Pancreas (tissue), 10 donors: ENCODE measurements around the gene MMP15. TPM values are rescaled to one million over a fixed set of nuclear protein-coding genes. Genes with fewer than 3 reads are reported as not detected.

Experiments
- ATAC-seq, 4 donors: fragments of 200-7000 bp; cut with Tn5 transposase; one replicate each; pipeline versions ENCODE4 v1.8.0 to v1.9.1; 2020; ENCODE audit warnings: mild to moderate bottlenecking in 4 of 4, moderate library complexity in 4 of 4
- DNase-seq, 6 donors: peaks; one replicate each; pipeline ENCODE4 v3.0.0-alpha.2; 2020
- FAIRE-seq: peaks from 2 replicates; lab custom pipeline; 2012; peaks lifted over from hg19 to GRCh38; lab: Jason Lieb, UNC
- H3K27ac ChIP-seq, 4 donors: fragments of 200-600 bp; sonication (generic); 1 replicate in 3 of 4; 2 replicates in 1 of 4; pipeline versions ENCODE4 v1.5.0 to v1.8.0; 2020
- H3K27me3 ChIP-seq, 4 donors: fragments of 200-600 bp; one replicate each; pipeline ENCODE4 v1.8.0; 2021
- H3K36me3 ChIP-seq, 3 donors: fragments of 200-600 bp; sonication (generic) in 1 of 3; one replicate each; pipeline versions ENCODE4 v1.5.0 to v1.8.0; 2020 to 2021
- H3K4me1 ChIP-seq, 3 donors: fragments of 200-600 bp; one replicate each; pipeline ENCODE4 v1.8.0; 2021
- H3K4me3 ChIP-seq, 4 donors: fragments of 200-600 bp; sonication (generic) in 2 of 4; one replicate each; pipeline versions ENCODE4 v1.5.0 to v1.8.0; 2020 to 2021
- H3K9me3 ChIP-seq, 4 donors: fragments of 200-600 bp; one replicate each; pipeline ENCODE4 v1.8.0; 2021
- WGBS, 2 donors: extraction: QIAGEN DNeasy Blood & Tissue Kit; methylation state at CpG; one replicate each; pipeline ENCODE4 v1.1.7; 2013; 5-methylcytosine and 5-hydroxymethylcytosine counted together
- intact Hi-C, 3 donors: fragments of 100-400 bp; cut with DNase I; formaldehyde crosslinking; loops; one replicate each; pipeline versions ENCODE4 v1.11.1 to v1.14.2; 2022
- polyA plus RNA-seq, 2 donors: library from polyadenylated mRNA; stranded (reverse); fragments of 200-250 nt; gene quantifications; one replicate each; pipeline ENCODE4 v1.2.3, GENCODE V29; 2013
- total RNA-seq, 6 donors: library from RNA; stranded (reverse); fragmentation: NEBNext Ultra II Directional in 4 of 6; extraction: Animal tissue kit (Norgen Biotek cat#: 25700) in 4 of 6; gene quantifications; one replicate each; pipeline versions ENCODE4 v1.2.1 to v1.2.4, GENCODE V29; 2021 to 2023
- TF ChIP-seq, protein P1 (sequence below), 4 donors: fragments of 200-600 bp; sonication (generic) in 3 of 4; IDR thresholded peaks; one replicate each; pipeline versions ENCODE4 v1.5.0 to v1.8.0; 2021; ENCODE audit warnings: antibody characterized with exemption in 4 of 4
- donor health status: healthy with polysubstance abuse.
- donor health status: DM: no; HTN: no; CAD: no; lungs with moderate emphysema.
- donor health status: DM: no; HTN: no; CAD: no.
- donor health status: control.
- donor health status: control.
- donor health status: Bipolar disorder and iron deficiency.
- donor health status: DM: yes; HTN: yes; CAD: no.
- donor health status: DM: no; HTN: no; CAD: no.
- donor health status: DM: no; HTN: no; CAD: no.
- donor health status: DM: yes; HTN: yes; CAD: no.

Gene MMP15
- total and polyA plus RNA-seq, 8 donors: 11.2 to 30.2 (median 21.0) TPM

DNA sequence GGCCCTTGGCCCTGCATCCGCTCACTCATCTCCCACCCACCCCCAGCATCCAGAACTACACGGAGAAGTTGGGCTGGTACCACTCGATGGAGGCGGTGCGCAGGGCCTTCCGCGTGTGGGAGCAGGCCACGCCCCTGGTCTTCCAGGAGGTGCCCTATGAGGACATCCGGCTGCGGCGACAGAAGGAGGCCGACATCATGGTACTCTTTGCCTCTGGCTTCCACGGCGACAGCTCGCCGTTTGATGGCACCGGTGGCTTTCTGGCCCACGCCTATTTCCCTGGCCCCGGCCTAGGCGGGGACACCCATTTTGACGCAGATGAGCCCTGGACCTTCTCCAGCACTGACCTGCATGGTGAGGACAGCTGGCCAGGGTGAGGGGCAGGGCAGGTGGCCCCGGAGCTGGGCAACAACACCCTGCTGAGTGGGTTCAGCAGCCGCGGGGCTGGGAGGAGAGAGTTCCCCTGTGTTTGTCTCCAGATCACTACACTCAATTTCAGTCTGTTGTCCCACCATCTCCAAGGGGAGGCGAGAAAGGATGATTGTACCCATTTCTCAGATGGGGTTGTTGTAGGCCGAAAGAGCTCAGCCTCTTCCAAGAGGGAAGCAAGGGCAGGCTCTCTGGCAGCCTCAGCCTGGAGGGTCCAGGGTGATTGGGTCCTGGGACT, 14.4 kb downstream of the MMP15 start:
- FAIRE-seq (no peak), ATAC-seq (no peak), DNase-seq (peak in 1 of 6 donors; percentile 71)
- Histone ChIP-seq H3K4me3 (no peak overlapping the region), H3K27me3 (no peaks in the 10 kb centered on the region), H3K4me1 (no peaks in the 10 kb centered on the region), H3K9me3 (no peaks in the 10 kb centered on the region), H3K27ac (no peak overlapping the region), H3K36me3 (peaks cover 0 to 44% (median 19%) of the 10 kb centered on the region in 3 donors)
- WGBS, 2 donors: 93 to 95% methylated on average over 26 of the region's 26 CpGs
- TF ChIP-seq, protein P1, sequence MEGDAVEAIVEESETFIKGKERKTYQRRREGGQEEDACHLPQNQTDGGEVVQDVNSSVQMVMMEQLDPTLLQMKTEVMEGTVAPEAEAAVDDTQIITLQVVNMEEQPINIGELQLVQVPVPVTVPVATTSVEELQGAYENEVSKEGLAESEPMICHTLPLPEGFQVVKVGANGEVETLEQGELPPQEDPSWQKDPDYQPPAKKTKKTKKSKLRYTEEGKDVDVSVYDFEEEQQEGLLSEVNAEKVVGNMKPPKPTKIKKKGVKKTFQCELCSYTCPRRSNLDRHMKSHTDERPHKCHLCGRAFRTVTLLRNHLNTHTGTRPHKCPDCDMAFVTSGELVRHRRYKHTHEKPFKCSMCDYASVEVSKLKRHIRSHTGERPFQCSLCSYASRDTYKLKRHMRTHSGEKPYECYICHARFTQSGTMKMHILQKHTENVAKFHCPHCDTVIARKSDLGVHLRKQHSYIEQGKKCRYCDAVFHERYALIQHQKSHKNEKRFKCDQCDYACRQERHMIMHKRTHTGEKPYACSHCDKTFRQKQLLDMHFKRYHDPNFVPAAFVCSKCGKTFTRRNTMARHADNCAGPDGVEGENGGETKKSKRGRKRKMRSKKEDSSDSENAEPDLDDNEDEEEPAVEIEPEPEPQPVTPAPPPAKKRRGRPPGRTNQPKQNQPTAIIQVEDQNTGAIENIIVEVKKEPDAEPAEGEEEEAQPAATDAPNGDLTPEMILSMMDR (IDR thresholded peaks at IDR 0.05): no peak
- intact Hi-C loops: no loop called here

DNA sequence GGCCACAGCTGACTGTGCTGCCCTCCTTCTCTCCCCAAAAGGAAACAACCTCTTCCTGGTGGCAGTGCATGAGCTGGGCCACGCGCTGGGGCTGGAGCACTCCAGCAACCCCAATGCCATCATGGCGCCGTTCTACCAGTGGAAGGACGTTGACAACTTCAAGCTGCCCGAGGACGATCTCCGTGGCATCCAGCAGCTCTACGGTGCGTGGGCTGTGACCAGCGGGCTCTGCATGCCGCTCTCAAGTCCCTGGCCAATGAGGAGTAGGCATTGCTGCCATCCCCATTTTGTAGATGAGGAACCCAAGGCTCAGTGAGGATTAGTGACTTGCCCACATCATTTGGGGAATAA, 14.9 kb downstream of the MMP15 start:
- Histone ChIP-seq H3K27ac (no peak overlapping the region), H3K4me1 (no peaks in the 10 kb centered on the region), H3K9me3 (no peaks in the 10 kb centered on the region), H3K27me3 (no peaks in the 10 kb centered on the region), H3K36me3 (peaks cover 0 to 44% (median 19%) of the 10 kb centered on the region in 3 donors), H3K4me3 (no peak overlapping the region)
- intact Hi-C loops: no loop called here
- TF ChIP-seq, protein P1 (IDR thresholded peaks at IDR 0.05): no peak
- FAIRE-seq: no peak
- DNase-seq: no peak
- WGBS, 2 donors: 95 to 97% methylated on average over 12 of the region's 12 CpGs
- ATAC-seq: no peak

DNA sequence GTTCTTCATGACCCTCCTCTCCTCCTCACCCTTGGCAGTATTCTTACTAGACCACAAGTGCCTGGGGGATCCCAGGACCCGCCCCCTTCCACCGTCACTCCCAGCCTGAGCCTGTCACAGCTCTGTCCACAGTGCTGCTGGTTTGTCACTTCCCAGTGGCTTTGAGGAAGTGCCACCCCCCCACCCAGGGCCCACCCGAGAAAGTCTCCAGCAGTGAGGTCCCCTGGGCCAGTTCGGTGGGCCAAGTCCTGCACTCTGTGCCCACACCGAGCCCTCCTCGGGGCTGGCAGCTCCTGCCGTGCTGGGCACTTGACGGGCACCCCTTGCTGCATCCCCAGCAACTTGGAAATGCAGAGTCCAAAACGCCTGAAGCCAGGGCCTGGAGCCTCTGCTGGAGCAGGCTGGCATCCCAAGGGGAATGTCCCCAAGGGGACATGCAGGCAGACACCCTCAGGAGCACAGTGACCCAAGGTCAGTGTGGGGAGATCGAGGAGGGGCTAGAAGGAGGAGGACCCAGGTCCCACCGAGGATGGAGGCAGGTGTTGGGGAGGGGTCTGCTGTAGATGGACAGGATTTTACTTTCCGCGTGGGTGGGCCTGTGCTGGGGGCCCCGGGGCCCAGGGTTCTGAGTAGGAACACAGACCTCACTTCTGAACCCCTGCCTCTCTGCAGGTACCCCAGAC, 15.5 kb downstream of the MMP15 start:
- H3K9me3 ChIP-seq: no peaks in the 10 kb centered on the region
- peaks cover 0 to 44% (median 19%) of the 10 kb centered on the region in 3 donors for H3K36me3 ChIP-seq
- DNase-seq (peak in 1 of 6 donors; percentile 65), FAIRE-seq (no peak), ATAC-seq (no peak)
- no peaks in the 10 kb centered on the region for H3K4me1 ChIP-seq
- no peak overlapping the region for H3K4me3 ChIP-seq
- no peaks in the 10 kb centered on the region for H3K27me3 ChIP-seq
- no peak overlapping the region for H3K27ac ChIP-seq
- 83 to 87% methylated on average over 14 of the region's 14 CpGs for WGBS, 2 donors
- intact Hi-C loops: no loop called here
- TF ChIP-seq, protein P1 (IDR thresholded peaks at IDR 0.05): no peak

DNA sequence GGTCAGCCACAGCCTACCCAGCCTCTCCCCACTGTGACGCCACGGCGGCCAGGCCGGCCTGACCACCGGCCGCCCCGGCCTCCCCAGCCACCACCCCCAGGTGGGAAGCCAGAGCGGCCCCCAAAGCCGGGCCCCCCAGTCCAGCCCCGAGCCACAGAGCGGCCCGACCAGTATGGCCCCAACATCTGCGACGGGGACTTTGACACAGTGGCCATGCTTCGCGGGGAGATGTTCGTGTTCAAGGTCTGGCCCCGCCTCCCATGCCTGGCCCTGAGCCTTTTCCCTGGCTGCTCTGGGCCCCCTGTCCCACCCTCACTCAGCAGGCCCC, 16.0 kb downstream of the MMP15 start:
- no peak for FAIRE-seq
- H3K36me3 ChIP-seq: peaks cover 0 to 44% (median 19%) of the 10 kb centered on the region in 3 donors
- no peak for ATAC-seq
- H3K27ac ChIP-seq: no peak overlapping the region
- H3K4me3 ChIP-seq: no peak overlapping the region
- no peaks in the 10 kb centered on the region for H3K9me3 ChIP-seq
- WGBS, 2 donors: 93 to 99% methylated on average over 12 to 18 of the region's 18 CpGs
- intact Hi-C loops: no loop called here
- H3K27me3 ChIP-seq: no peaks in the 10 kb centered on the region
- DNase-seq: peak in 1 of 6 donors; percentile 75
- TF ChIP-seq, protein P1 (IDR thresholded peaks at IDR 0.05): no peak
- no peaks in the 10 kb centered on the region for H3K4me1 ChIP-seq
